Ishikawa (cell line): Measurements from ENCODE around the gene C1orf21.

ENCODE experiments used
- CEBPB ChIP-seq: IDR thresholded peaks from 2 replicates; pipeline ENCODE4 v1.6.1; 2012
- CREB1 ChIP-seq: IDR thresholded peaks from 2 replicates; pipeline ENCODE4 v1.6.1; 2012; ENCODE audit warnings: low read depth
- EGR1 ChIP-seq: IDR thresholded peaks from 2 replicates; pipeline ENCODE4 v1.6.1; 2012
- EP300 ChIP-seq: IDR thresholded peaks from 2 replicates; pipeline ENCODE4 v1.6.1; 2012; ENCODE audit warnings: borderline replicate concordance
- FOXM1 ChIP-seq: IDR thresholded peaks from 2 replicates; pipeline ENCODE4 v1.6.1; 2012; ENCODE audit warnings: low read depth, borderline replicate concordance
- NFIC ChIP-seq: IDR thresholded peaks from 2 replicates; pipeline ENCODE4 v1.6.1; 2012
- RAD21 ChIP-seq: IDR thresholded peaks from 2 replicates; pipeline ENCODE4 v1.6.1; 2012; ENCODE audit warnings: low read depth
- TAF1 ChIP-seq: IDR thresholded peaks from 2 replicates; pipeline ENCODE4 v1.6.1; 2012; ENCODE audit warnings: low read depth, mild to moderate bottlenecking
- TCF12 ChIP-seq: IDR thresholded peaks from 2 replicates; pipeline ENCODE4 v1.6.1; 2012; ENCODE audit warnings: low read depth
- TEAD4 ChIP-seq: IDR thresholded peaks from 2 replicates; pipeline ENCODE4 v1.6.1; 2012
- USF1 ChIP-seq: IDR thresholded peaks from 2 replicates; pipeline ENCODE4 v1.6.1; 2012
- YY1 ChIP-seq: IDR thresholded peaks from 2 replicates; pipeline ENCODE4 v1.6.1; 2012; ENCODE audit warnings: low read depth
- ZBTB7A ChIP-seq: IDR thresholded peaks from 2 replicates; pipeline ENCODE4 v1.6.1; 2012; ENCODE audit warnings: low read depth
- TF ChIP-seq, protein P1 (sequence below): IDR thresholded peaks from 2 replicates; pipeline ENCODE4 v1.6.1; 2012
- TF ChIP-seq, protein P2 (sequence below): IDR thresholded peaks from 2 replicates; pipeline ENCODE4 v1.6.1; 2012; ENCODE audit warnings: low read depth, mild to moderate bottlenecking

The C1orf21 gene

DNA sequence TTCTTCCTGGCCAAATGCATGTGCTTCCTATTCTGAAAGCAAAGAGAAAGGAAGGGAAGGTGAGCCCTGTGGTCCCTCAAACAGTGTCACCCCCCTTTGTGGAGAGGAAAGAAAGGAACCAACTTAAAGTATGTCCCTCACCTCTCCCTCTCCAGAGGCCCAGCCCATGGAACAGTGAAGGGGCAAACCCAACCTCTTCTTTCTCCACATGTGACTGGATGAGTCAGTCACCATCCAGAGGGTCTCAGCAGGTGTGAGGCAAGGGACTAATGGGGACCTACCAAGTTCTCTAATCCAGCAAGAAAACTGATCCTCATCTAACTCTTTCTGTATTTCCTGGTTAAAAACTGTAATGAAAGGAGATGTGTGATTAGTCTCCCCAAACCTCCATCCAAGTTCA is 222.2 kb downstream of the C1orf21 start:
- TF ChIP-seq, protein P1, sequence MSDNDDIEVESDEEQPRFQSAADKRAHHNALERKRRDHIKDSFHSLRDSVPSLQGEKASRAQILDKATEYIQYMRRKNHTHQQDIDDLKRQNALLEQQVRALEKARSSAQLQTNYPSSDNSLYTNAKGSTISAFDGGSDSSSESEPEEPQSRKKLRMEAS: no peak
- TF ChIP-seq TAF1: no peak
- TF ChIP-seq NFIC: no peak
- TF ChIP-seq, protein P2, sequence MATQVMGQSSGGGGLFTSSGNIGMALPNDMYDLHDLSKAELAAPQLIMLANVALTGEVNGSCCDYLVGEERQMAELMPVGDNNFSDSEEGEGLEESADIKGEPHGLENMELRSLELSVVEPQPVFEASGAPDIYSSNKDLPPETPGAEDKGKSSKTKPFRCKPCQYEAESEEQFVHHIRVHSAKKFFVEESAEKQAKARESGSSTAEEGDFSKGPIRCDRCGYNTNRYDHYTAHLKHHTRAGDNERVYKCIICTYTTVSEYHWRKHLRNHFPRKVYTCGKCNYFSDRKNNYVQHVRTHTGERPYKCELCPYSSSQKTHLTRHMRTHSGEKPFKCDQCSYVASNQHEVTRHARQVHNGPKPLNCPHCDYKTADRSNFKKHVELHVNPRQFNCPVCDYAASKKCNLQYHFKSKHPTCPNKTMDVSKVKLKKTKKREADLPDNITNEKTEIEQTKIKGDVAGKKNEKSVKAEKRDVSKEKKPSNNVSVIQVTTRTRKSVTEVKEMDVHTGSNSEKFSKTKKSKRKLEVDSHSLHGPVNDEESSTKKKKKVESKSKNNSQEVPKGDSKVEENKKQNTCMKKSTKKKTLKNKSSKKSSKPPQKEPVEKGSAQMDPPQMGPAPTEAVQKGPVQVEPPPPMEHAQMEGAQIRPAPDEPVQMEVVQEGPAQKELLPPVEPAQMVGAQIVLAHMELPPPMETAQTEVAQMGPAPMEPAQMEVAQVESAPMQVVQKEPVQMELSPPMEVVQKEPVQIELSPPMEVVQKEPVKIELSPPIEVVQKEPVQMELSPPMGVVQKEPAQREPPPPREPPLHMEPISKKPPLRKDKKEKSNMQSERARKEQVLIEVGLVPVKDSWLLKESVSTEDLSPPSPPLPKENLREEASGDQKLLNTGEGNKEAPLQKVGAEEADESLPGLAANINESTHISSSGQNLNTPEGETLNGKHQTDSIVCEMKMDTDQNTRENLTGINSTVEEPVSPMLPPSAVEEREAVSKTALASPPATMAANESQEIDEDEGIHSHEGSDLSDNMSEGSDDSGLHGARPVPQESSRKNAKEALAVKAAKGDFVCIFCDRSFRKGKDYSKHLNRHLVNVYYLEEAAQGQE: no peak
- no peak for TF ChIP-seq TCF12
- TF ChIP-seq CEBPB: no peak
- TF ChIP-seq ZBTB7A: no peak
- TF ChIP-seq RAD21: no peak
- TF ChIP-seq FOXM1: no peak
- TF ChIP-seq EGR1: no peak
- TF ChIP-seq YY1: no peak
- TF ChIP-seq TEAD4: no peak
- no peak for TF ChIP-seq USF1
- TF ChIP-seq CREB1: no peak
- no peak for TF ChIP-seq EP300

DNA sequence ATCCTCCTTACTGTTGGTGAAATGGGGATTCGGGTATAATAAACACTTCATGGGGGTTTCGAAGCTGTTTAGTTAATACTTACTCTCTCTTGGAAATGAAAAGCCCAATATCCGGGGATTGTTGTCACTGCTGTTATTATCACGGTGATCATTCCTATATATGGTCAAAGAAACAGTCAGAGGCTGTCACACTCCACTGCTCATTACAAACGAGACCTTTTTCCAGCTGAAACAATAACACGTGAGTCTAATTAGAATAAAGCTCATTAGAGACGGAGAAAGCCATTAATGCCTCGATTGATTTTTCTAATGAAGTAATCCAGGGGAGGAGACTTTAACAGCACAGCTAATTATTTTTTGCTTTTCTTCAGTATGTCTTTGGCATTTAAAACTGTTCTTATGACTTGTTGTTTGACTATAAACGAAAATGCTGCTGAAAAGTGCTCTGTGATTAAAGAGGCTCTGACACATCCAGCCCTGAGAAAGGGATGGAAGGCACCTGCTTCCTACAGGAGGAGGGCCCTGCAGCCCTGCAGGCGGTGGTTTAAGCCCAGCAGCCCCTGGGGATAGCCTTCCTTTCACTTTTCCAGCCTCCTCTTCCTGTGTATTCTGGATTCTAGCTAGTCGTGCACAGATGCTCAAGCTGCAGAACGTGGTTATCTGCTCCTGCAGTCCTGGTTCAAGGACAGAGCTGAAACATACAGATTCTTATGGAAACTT is 224.2 kb downstream of the C1orf21 start:
- TF ChIP-seq YY1: no peak
- TF ChIP-seq CEBPB: no peak
- no peak for TF ChIP-seq CREB1
- TF ChIP-seq, protein P2: no peak
- no peak for TF ChIP-seq TAF1
- no peak for TF ChIP-seq ZBTB7A
- TF ChIP-seq TEAD4: no peak
- TF ChIP-seq NFIC: no peak
- no peak for TF ChIP-seq FOXM1
- no peak for TF ChIP-seq USF1
- no peak for TF ChIP-seq EGR1
- TF ChIP-seq EP300: no peak
- no peak for TF ChIP-seq RAD21
- TF ChIP-seq, protein P1: no peak
- no peak for TF ChIP-seq TCF12

- no peak for TF ChIP-seq RAD21
- no peak for TF ChIP-seq TEAD4
- no peak for TF ChIP-seq TAF1
- no peak for TF ChIP-seq USF1
- no peak for TF ChIP-seq TCF12
- no peak for TF ChIP-seq EP300
- TF ChIP-seq, protein P2: no peak
- no peak for TF ChIP-seq EGR1
- no peak for TF ChIP-seq FOXM1
- no peak for TF ChIP-seq YY1
- no peak for TF ChIP-seq CEBPB
Observed at GRCh38 chr1:184614667-184615066, 227.8 kb downstream of the C1orf21 start.

- no peak for TF ChIP-seq USF1
- no peak for TF ChIP-seq EGR1
- no peak for TF ChIP-seq CEBPB
- no peak for TF ChIP-seq YY1
- no peak for TF ChIP-seq RAD21
Observed at GRCh38 chr1:184615301-184615700, 228.5 kb downstream of the C1orf21 start.
